Stimulated activated CD4-positive, alpha-beta T cell treated with anti-CD3 and anti-CD28 coated beads, Interleukin-15, amount 100 ng/mL, for 48 hours (primary cell): ENCODE results near the gene NAMPT.

ENCODE experiments used
- DNase-seq, 2 donors: peaks; one replicate each; pipeline ENCODE4 v3.0.0-alpha.2; 2020; ENCODE audit warnings: low read depth in 2 of 2

NAMPT gene

DNA sequence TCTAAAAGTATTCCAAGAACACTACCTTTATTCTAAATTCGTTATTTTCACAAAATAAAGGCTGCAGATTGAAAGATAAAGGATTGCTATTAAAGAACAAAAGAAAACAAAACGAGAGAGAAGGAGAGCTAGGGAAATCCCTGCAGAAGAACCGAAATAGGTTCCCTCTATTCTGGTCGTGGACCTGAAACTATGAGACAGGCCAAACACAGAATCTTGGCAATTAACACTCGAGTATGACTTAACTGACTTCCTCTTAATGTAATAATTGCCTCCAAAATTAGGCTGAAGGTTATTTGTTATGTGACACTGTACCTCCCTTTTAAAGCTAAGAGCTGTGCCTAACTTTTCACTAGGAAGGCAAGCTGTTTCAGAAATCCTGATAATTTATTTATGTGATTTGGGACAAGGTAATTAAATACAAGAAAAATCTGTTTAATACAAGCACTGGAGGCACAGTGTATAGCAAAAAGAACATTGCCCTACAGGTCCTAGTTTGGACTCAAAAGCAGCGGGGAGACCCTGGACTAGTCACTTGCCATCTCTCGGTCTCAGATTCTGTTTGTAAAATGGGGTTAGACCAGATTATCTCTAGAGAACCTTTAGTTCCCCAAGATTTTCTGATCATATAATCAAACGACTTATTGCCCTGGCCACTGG lies 11.6 kb downstream of the NAMPT start:
- no peak for DNase-seq

DNA sequence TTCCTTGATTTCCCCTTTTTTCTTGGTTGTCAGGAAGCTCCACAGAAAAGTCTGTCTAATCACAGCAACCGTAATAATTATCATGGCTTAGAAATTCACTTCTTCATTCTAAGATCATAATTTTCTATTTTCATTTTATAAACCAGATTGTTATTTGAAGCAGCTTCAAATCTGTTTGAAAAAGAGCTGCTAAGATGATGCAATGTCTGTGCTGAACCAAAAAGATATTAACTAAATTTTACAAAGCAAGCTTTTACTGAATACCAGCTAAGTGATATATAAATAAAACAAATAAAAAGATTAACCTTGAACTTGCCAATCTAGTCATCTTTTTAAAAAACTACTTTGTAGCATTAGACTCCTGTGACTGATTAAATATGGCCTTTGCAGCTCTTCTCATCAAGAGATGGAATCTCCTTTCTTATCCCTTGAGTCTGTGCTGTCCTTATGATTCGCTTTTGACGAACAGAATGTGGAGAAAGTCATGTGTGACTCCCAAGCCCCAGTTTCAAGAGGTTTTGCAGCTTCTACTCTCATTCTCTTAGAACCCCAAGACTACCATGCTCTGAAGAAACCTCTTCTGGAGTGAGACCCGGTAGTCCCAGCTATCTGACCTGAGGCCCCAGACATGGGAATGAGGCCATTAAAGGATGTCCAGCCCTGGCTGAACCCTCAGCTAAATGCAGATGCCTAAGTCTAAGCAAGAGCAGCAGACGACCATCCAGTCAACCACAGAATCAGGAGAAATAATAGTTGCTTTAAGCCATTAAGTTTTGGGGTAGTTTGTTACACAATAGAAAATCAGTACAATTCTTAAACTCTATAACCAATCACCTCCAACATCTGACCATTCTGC lies 14.4 kb downstream of the NAMPT start:
- DNase-seq = no peak

DNA sequence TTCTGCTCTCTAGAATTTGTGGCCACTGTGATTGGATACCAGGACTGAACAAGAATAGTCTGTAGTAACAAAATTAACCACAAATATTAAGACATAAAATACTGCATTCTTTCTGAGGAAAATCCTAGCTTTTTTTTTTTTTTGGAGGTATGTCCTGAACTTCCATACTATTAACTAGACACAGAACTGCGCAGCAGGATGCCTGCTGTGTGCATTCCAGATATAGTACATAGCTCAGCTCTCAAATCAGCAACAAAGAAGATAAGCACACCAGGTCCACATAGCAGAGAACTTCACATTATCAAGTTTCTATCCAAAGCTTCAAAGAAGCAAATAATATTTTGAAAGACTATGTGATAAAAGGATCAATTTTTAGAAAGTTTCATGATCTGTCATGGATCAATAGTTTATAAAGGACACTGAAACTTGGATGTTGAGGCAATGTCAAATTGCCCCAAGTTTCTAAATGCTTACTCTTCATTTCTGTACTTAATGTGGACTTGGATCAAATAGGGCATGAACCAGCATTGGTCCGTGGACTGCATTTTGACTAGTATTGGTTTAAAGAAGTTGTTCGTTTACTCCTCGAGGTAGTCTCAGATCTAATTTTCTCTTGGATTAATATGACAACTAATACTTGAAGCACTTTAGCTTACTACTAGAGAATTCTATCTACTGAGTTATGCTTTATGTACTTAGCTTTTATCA lies 15.4 kb downstream of the NAMPT start:
- DNase-seq = no peak

DNA sequence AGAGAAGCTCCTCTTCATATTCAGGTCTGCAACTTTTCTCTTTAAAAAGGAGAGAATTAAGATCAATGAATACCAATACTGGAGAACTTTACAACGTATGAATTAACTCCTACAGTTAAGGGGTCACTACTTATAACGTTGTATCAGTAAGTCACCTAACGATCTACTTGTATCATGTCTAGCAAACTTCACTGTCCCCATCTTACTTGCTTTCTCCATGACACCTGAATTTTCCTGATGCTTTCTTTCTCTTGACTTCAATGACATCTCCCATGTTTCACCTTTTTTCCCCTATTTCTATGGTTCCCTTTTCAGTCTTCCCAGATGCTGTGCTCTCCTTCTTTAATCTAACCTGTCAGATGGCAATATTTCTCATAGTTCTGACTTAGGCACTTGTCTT lies 19.6 kb downstream of the NAMPT start:
- no peak for DNase-seq

DNA sequence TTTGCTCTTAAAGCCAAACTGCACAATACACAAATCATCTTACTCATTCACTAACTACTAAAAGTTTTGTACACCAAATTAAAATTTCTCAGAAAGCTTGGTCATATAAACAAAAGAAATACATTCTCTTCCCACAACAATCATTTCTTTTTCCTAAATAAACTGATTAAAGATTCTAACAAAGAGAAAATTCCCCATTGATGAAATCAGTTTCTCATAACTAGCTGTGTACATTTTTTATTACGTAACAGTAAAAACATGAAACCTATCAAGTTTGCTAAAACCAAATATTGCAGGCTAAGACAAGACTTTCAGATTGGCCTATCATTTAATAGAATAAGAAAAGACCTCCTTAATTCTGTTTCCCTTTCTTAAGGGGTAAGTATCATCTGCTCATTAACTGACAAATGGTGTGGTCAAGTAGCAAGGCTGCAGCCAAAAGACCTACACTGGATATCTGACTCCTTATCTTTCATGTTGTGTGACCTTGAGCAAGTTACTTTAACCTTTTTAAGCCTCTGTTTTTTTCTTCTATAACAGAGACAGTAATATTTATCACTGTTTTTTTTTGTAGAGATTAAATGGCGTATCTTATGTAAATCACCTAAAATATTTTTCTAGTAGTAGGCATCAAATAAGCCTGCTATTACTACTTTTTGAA lies 22.4 kb downstream of the NAMPT start:
- DNase-seq = no peak

DNA sequence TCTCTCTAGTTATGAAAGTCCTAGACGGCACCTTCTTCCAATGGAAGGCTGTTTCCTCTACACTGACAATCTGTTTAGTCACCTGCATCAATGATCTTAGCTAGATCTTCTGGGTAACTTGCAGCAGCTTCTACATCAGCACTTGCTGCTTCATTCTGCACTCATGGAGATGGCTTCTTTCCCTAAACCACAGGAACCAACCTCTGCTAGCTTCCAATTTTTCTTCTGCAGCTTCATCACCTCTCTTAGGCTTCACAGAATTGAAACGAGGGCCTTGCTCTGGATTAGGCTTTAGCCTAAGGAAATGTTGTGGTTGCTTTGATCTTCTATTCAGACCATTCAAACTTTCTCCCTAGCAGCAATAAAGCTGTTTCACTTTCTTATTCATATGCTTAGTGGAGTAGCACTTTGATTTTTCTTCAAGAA lies 24.6 kb downstream of the NAMPT start:
- DNase-seq = no peak

DNA sequence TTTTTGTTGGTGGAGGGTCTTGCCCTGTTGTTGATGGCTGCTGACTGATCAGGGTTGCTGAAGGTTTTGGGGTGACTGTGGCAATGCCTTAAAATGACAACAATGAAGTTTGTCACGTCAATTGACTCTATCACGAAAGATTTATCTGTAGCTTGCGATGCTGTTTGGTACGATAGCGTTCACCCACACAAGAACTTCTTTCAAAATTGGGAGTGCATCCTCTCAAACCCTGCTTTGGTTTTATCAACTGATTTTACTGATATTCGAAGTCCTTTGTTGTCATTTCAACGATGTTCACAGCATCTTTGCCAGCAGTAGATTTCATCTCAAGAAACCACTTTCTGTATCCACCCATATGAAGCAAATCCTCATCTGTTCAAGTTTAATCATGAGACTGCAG lies 26.0 kb downstream of the NAMPT start:
- DNase-seq = no peak

DNA sequence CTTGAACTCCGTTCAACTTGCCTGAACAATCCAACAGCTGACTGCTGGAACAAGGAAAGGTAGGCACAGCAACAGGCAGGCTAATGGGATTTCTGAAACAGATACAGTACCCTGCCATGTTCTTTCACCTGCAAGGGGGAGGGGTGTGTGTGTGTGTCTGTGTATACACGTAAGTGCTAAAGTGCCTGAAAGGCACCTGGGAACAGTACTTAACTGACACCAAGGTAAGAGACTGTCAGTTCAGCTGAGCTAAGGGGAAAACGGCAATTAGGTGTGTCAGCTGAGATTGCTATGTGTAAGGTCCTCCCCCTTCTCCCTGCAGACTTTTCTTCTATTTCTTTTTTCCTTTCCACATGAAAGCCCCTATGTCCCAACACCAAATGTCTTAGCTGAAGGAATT lies 27.0 kb downstream of the NAMPT start:
- DNase-seq = no peak

DNA sequence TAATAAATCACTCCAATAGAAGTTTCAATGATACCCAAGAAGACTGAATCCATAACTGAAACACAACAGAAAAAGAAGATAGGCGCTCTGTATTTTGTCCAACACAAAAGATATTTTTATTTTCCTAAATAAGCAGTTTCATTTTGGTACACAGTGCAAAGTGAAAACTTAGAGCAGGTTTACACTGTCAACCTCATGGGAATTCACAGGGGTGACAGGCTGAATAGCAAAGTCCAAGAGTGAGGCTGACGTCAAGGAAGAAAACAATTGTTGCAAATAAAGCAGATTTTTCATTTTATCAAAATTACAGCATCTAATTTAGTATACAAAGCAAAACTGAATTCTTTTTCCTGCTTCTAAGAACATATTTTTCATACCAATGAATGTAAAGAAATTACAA lies 28.6 kb downstream of the NAMPT start:
- DNase-seq = no peak

DNA sequence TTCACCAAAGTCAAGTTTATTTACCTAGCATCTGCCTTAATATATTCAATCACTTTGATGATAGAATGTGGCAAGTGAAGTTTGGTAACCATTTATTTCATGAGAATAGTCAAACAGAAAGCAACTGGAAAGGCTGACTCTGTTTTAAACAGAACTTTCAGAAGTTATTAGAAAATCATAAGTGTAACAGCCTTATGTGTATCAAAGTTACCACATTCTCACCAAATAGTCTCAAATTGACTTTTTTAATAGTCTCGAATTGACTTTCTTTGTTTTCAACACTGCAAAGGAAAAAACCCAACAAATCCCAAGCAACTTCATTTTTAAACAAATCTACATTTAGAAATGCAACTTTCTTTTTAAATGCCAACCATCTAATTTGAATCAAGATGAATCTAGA lies 29.5 kb downstream of the NAMPT start:
- no peak for DNase-seq

DNA sequence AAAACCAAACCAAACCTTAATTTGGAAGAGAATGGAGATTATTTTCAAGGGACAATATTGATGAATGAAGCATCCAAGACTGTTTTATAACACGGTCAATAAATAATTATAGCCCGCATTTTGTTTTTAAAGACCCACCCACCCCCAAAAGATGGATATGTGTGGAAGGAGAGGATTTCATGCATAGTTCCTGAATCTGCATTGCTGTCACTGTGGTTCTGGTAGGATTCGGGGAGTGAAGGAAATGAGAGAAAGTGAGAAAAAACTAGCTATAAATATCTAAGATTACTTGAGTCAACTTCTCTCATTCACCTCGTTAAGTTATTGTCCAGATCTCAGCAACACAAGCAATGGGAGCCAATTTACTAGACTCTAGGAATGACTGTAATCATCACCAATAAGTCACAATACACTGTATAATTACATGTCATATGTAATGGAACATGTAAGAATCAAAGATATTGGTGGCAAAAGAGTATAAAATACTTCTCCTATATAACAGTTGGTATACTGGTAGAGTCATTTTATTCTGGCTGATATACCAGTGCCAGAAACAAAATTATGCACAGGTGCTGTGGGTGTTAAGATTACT lies 30.2 kb downstream of the NAMPT start:
- DNase-seq = no peak

DNA sequence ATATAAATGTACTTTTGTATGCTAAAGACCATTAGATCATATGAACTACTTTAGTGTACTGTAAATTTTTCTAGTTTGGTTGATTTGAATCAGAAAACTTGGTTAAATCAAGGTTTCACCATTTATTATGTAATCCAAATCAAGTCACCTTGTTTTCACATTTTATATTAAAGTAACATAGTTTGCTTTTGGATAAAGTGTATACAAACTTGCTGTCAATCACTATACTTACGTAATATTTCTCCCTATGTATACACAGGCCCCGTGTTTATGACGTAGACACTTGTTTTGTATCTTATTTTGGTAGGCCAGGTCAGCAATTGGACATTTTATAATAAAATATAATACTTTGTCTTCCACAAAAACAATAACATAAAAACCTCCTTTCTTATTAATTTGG lies 32.2 kb downstream of the NAMPT start:
- DNase-seq = no peak

DNA sequence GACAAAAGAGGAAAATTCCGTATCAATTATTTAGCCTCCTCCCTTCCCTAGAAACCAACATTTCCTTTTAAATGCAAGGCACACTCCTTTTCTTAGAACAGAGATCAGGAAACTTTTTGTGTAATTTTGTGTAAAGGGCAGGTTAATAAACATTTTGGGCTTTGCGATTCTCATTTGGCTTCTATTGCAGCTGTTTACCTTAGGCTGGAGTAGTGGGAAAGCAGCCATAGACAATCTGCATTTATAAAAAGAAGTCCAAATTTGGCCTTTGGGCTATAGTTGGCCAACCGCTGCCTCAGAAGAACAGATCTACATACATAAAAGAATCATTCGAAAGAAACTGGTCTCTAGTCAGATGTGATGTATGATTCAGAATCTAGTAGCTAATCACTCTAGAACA lies 35.3 kb downstream of the NAMPT start:
- DNase-seq = no peak

DNA sequence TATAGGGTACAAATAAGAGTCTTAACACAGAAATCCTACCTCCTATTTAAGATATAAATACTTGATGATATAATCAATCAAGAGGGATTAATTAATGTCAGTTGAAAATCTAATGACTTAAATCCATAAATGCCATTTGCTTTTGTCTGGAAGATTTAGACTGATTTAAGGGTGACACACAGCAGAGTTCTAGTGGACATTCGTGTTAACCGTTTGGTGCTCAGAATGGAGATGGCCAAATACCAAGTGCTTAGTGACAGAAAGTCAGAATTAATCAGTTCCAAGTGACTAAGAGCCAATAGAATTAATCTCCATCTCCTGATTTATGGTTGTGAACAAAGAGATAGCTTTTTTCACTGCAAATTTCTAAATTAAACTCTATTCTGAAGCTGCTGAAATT lies 36.2 kb downstream of the NAMPT start:
- DNase-seq = no peak

DNA sequence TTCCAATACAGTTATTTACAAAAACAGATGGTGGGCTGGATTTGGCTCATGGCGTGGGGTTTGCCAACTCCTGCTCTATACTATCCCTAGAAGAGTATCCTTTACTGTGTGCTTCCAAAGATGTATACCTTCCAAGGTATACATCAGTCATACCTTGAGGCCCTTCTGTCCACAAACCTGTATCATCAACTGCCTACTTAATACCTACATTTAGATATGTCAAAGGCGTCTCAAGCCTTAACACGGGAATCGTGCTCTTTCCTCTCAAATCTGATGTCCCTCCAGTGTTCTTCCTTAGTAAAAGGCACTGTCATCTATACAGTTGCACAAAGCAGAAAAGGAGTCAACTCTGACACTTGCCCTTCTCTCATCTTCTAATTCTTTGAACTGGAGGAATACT lies 36.9 kb downstream of the NAMPT start:
- DNase-seq = no peak

DNA sequence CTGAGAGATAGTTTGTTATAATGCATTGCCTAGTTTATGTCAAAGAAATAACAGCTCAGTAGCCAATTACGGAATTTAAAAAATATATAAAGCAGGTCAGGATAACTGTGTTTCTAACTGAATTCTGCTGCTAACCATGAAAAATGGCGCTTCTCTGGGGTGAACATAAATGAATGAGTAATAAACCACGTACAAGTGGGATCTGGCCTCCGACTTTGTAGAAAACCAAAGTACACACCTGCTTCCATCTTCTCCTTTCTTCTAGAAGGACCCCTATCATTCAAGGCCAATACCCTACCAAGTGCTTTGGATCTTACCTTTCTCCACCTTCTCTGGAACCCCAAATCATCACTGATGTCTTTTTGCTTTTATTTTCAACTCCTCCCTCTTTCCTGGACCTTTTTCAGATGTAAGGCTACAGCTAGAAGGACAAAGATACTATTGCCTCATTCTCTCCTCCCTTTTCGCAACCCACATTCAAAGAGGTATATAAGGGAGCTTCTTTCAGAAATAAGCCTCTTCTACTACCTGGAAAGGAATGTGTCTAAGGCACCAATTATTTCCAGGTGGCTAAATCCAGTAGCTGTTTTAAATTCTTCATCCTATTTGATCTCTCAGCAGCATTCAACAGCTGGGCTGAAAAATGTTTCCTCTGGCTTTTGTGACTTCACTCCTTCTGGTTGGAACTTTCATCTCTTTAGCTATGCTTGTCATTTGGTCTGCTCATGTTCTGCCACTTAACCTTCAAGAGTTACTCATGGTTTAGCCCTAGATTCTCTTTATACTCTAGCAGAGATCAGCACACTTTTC lies 37.7 kb downstream of the NAMPT start:
- no peak for DNase-seq

DNA sequence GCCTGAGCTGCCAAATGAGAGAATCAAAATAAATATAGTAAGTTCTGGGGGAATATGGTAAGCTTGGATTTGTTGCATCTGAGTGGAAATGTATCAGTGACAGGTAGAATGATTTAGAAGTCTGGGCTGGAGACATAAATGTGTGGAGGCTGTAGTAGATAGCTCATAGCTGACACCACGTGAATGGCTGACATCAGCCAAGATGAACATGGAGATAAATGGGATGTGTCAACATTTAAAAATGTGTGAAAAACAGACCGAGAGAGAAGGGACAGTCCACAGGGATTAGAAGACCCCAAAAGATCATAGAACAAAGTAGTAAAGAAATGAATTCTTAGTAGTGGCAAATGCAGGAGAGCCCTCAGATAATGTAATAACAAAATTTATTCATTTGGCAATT lies 40.9 kb downstream of the NAMPT start:
- DNase-seq = no peak

DNA sequence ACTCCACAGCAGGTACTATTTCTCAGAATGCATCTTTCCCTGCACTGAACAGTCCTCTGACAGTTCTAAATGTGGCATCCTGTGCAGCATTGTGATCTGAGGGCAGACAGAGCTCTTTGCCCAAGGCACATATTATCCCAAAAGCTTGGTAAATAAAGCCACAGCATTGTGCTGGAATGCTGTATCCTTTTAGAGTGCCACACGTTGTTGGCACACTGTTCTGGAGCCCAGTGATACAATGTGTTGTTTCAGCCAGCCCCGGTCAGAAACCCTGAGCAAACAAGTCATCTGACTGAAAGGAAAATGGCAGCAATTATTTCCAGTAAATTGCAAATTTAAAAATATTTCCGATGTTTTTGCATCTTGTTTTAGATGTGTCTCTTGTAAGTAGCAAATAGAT lies 45.4 kb downstream of the NAMPT start:
- no peak for DNase-seq

DNA sequence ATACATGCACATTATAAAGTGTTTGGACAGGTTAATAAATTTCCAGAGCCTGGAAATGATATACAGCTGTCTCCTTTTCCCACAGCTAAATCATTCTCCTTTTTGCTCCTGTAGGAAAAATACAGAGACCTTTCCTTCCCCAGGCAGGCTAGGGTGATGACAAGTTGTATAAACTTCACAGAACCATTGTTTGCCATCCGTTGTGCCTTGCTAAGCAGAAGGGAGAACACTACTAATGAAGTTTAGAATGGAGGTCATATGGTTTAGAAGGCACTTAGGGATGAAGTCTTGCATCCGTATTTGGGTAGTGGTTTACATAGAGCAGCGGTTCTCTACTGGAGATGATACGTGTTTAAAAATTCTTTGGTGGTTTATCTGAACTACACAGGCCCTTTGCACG lies 46.0 kb downstream of the NAMPT start:
- no peak for DNase-seq

DNA sequence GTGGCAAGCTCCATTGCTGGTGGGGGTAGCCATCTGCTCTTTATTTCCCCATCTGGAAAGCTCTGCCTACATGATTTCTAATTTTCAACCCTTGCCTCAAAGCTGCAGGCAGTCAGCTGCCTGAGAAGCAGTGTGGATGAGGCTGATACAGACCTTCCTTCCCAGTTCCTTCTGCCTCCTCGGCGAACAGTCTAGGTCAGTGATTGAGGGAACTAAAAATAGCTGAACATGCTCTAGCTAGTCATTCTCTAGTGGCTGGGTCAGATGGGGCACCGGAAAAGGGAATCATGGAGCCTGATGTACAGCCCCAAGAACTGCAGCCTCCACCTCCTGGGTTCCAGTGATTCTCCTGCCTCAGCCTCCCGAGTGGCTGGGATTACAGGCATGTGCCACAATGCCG lies 48.7 kb downstream of the NAMPT start:
- DNase-seq = no peak

DNA sequence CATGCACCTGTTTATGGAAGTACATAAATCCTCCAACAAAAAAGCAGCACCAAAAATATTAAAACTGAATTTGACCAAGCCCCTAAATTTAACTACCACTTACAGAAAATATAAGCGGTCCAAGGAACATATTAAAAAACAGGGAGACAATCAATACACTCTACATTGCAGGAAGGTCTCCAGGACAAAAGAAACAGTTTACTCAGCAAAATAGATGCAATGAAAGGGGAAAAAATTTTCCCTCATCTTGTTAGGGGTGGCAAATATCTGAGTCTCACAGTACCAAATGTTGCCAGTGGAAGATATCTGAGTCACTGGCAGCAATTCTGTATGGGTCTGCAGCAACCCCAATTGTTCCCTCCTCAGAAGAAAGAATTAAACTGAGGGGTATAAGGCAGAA lies 50.4 kb downstream of the NAMPT start:
- DNase-seq = no peak
